GM18520 (cell line): ENCODE measurements around the gene CMYA5.

Experiments
- ATAC-seq: cut with Tn5 transposase; IDR thresholded peaks from one replicate; pipeline ENCODE4 v1.9.1; 2021; ENCODE audit not compliant: unreplicated experiment

Gene CMYA5

GRCh38 chr5:79834098-79834753 is 144.6 kb downstream of the CMYA5 start:
- no peak for ATAC-seq

- ATAC-seq: no peak
Measured at GRCh38 chr5:79834754-79835714, 145.4 kb downstream of the CMYA5 start.

DNA sequence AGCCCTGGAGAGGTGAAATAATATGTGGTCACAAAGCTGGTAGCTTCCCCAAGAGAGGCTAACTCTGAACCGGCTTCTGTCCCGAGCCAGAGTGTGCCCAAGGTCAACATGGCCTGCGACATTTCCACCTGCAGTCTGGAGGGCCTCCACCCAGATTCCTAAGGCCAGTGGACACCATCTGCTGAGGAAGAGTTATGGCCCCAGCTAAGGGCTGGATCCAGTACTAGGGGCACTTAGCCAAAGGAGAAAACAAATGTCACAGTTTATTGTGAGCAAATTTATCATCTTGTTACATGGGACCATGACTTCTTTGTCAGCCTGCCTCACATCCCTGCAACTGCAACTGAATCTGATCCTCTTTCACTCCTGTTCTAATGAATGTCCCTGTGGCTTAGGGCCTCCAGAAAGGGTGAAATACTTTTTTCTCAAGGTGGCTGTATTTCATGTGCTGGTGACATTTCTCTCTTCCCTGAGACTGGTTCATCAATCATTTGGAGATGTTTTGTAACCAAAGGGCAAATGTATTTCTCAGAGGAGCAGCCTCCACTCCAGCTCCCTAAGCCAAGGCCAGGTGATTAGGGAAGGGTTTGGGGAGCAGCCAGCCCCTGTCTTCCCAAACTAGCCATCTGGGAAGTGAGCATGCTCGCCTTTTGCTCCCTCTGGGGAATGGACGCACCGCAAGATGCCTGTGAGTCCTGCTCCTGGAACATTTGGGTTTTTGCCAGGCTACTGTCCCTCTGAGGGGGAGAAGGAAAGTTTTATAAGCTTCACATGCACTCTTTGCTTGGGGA is 148.3 kb downstream of the CMYA5 start:
- no peak for ATAC-seq

GRCh38 chr5:79840084-79840990 is 150.7 kb downstream of the CMYA5 start:
- ATAC-seq: no peak

GRCh38 chr5:79841172-79841571 is 151.5 kb downstream of the CMYA5 start:
- ATAC-seq: no peak

- ATAC-seq: no peak
Measured at GRCh38 chr5:79842006-79842881, 152.6 kb downstream of the CMYA5 start.

GRCh38 chr5:79842991-79843390 is 153.4 kb downstream of the CMYA5 start:
- ATAC-seq: no peak

DNA sequence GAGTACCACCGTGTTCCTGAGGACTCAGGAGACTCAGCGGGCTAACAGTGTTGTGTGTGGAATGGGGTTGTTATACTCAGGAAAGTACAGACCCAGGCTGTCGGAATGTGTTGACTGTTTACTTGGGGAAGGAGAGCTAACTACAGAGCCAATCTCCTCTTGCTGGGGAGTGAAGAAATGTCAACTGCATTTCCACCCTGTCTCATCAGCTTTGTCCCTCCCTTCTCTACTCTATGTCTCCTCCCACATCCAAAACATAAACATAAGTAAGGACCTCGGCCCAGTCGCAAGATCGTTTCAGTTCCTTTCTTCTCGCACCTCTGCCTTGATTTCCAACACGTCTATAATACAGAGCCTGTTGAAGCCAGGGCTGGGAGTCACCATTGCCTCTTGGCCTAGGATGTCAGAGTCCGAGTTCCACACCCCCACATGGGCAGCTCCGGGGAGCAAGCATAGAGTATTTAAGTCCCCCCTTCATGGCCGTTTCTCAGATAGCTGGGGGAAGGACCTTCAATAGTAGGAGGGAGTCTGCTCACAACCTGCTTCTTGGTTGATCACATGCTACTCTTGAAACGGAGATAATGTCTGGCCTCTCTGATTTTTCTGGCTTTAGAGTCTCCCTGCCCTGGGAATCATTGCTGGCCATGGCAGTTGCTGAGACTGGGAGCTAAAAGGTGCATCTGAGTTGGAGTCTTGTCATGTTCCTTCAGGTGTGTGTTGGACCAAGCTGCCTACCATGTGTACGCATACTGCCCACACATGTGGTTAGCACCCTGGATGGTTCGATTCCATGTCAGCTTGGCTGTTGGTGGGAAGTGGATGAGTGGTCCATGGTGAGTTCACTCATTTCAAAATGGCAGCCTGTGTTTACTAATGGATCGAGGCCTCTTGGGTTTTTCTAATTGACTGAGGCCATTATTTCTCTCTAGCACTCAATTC is 154.1 kb downstream of the CMYA5 start:
- ATAC-seq: no peak

DNA sequence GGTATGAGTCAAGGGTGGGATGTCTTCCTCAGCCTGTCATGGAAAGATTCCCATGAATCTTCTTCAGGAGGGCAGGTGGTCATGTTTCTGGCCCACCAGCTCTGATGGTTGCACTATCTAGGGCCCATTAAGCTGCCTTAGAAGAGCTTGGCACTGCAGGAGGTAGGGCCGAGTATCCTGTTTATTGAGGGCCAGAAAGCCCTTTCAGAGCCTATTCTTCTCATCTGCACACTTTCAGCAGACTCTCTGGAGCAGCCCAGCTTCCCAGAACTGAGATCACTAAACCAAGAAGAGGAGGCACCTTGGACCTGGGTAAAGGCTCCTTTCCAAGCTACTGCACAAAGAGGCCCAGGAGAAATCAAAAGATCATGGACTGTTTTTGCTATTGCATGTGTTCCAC is 154.9 kb downstream of the CMYA5 start:
- ATAC-seq: no peak

GRCh38 chr5:79845448-79846197 is 156.0 kb downstream of the CMYA5 start:
- ATAC-seq: no peak

GRCh38 chr5:79846198-79846521 is 156.5 kb downstream of the CMYA5 start:
- ATAC-seq: no peak

DNA sequence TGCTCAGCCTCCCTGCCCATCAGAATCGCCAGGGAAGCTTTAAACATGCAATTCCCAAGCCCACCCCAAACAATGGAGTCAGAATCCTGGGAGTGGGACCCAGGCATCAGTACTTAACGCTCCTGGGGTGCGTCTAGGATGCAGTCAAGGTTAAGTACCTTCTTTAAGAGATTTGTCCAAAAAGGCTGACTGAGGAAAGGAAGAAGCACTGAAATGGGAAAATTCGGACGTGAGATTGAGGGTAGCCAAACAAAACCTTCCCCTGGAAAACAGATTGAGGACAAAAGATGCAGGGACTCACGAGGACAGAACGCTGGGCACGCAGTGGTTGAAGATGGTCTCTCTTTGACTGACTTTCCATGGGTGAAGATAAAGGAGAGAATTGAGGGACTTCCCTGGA is 157.9 kb downstream of the CMYA5 start:
- ATAC-seq: no peak

- no peak for ATAC-seq
Measured at GRCh38 chr5:79849061-79849460, 159.4 kb downstream of the CMYA5 start.
